Measurements from ENCODE around the gene NGEF.

DNA sequence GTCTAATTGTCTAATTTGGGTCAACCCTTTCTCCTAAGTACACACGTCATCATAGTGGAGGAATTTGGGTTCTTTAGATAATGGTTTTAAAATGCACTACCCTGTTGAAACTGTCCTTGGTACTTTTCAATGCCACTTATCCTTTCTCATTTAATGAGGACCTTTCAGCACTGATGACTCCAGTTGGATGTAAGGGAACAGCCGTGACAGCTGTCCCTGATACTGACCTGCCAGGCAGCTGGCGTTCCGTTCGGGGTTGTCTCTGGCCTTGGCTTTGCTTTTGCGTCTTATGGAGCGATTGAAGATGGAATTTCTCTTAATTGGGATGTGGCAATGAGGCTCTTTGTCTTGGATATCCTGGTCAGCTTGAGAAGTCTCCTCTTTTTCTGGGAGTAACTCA is 38.7 kb downstream of the NGEF start:
- TF ChIP-seq, protein P1, sequence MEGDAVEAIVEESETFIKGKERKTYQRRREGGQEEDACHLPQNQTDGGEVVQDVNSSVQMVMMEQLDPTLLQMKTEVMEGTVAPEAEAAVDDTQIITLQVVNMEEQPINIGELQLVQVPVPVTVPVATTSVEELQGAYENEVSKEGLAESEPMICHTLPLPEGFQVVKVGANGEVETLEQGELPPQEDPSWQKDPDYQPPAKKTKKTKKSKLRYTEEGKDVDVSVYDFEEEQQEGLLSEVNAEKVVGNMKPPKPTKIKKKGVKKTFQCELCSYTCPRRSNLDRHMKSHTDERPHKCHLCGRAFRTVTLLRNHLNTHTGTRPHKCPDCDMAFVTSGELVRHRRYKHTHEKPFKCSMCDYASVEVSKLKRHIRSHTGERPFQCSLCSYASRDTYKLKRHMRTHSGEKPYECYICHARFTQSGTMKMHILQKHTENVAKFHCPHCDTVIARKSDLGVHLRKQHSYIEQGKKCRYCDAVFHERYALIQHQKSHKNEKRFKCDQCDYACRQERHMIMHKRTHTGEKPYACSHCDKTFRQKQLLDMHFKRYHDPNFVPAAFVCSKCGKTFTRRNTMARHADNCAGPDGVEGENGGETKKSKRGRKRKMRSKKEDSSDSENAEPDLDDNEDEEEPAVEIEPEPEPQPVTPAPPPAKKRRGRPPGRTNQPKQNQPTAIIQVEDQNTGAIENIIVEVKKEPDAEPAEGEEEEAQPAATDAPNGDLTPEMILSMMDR (IDR thresholded peaks at IDR 0.05) = no peak
- TF ChIP-seq NR3C1 (CRISPR knock-in tag; conservative IDR thresholded peaks at IDR 0.05; ENCODE audit: low read depth) (no peak), ELF4 (CRISPR knock-in tag; IDR thresholded peaks at IDR 0.05; ENCODE audit: low read depth) (no peak), ETV6 (CRISPR knock-in tag; IDR thresholded peaks at IDR 0.05) (no peak), ATF1 (CRISPR knock-in tag; IDR thresholded peaks at IDR 0.05) (no peak), HMGA2 (CRISPR knock-in tag; IDR thresholded peaks at IDR 0.05) (no peak), SMAD3 (CRISPR knock-in tag; IDR thresholded peaks at IDR 0.05; ENCODE audit: borderline replicate concordance) (no peak), NR1H2 (CRISPR knock-in tag; IDR thresholded peaks at IDR 0.05) (no peak)
- TF ChIP-seq, protein P2, sequence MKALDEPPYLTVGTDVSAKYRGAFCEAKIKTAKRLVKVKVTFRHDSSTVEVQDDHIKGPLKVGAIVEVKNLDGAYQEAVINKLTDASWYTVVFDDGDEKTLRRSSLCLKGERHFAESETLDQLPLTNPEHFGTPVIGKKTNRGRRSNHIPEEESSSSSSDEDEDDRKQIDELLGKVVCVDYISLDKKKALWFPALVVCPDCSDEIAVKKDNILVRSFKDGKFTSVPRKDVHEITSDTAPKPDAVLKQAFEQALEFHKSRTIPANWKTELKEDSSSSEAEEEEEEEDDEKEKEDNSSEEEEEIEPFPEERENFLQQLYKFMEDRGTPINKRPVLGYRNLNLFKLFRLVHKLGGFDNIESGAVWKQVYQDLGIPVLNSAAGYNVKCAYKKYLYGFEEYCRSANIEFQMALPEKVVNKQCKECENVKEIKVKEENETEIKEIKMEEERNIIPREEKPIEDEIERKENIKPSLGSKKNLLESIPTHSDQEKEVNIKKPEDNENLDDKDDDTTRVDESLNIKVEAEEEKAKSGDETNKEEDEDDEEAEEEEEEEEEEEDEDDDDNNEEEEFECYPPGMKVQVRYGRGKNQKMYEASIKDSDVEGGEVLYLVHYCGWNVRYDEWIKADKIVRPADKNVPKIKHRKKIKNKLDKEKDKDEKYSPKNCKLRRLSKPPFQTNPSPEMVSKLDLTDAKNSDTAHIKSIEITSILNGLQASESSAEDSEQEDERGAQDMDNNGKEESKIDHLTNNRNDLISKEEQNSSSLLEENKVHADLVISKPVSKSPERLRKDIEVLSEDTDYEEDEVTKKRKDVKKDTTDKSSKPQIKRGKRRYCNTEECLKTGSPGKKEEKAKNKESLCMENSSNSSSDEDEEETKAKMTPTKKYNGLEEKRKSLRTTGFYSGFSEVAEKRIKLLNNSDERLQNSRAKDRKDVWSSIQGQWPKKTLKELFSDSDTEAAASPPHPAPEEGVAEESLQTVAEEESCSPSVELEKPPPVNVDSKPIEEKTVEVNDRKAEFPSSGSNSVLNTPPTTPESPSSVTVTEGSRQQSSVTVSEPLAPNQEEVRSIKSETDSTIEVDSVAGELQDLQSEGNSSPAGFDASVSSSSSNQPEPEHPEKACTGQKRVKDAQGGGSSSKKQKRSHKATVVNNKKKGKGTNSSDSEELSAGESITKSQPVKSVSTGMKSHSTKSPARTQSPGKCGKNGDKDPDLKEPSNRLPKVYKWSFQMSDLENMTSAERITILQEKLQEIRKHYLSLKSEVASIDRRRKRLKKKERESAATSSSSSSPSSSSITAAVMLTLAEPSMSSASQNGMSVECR (CRISPR knock-in tag; IDR thresholded peaks at IDR 0.05; ENCODE audit: borderline replicate concordance) = no peak
- TF ChIP-seq, protein P3, sequence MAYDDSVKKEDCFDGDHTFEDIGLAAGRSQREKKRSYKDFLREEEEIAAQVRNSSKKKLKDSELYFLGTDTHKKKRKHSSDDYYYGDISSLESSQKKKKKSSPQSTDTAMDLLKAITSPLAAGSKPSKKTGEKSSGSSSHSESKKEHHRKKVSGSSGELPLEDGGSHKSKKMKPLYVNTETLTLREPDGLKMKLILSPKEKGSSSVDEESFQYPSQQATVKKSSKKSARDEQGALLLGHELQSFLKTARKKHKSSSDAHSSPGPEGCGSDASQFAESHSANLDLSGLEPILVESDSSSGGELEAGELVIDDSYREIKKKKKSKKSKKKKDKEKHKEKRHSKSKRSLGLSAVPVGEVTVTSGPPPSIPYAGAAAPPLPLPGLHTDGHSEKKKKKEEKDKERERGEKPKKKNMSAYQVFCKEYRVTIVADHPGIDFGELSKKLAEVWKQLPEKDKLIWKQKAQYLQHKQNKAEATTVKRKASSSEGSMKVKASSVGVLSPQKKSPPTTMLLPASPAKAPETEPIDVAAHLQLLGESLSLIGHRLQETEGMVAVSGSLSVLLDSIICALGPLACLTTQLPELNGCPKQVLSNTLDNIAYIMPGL (CRISPR knock-in tag; IDR thresholded peaks at IDR 0.05) = no peak
- TF ChIP-seq, protein P4, sequence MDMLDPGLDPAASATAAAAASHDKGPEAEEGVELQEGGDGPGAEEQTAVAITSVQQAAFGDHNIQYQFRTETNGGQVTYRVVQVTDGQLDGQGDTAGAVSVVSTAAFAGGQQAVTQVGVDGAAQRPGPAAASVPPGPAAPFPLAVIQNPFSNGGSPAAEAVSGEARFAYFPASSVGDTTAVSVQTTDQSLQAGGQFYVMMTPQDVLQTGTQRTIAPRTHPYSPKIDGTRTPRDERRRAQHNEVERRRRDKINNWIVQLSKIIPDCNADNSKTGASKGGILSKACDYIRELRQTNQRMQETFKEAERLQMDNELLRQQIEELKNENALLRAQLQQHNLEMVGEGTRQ (CRISPR knock-in tag; IDR thresholded peaks at IDR 0.05) = no peak
- TF ChIP-seq, protein P5, sequence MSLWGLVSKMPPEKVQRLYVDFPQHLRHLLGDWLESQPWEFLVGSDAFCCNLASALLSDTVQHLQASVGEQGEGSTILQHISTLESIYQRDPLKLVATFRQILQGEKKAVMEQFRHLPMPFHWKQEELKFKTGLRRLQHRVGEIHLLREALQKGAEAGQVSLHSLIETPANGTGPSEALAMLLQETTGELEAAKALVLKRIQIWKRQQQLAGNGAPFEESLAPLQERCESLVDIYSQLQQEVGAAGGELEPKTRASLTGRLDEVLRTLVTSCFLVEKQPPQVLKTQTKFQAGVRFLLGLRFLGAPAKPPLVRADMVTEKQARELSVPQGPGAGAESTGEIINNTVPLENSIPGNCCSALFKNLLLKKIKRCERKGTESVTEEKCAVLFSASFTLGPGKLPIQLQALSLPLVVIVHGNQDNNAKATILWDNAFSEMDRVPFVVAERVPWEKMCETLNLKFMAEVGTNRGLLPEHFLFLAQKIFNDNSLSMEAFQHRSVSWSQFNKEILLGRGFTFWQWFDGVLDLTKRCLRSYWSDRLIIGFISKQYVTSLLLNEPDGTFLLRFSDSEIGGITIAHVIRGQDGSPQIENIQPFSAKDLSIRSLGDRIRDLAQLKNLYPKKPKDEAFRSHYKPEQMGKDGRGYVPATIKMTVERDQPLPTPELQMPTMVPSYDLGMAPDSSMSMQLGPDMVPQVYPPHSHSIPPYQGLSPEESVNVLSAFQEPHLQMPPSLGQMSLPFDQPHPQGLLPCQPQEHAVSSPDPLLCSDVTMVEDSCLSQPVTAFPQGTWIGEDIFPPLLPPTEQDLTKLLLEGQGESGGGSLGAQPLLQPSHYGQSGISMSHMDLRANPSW (CRISPR knock-in tag; conservative IDR thresholded peaks at IDR 0.05; ENCODE audit: low read depth) = no peak
- TF ChIP-seq, protein P6, sequence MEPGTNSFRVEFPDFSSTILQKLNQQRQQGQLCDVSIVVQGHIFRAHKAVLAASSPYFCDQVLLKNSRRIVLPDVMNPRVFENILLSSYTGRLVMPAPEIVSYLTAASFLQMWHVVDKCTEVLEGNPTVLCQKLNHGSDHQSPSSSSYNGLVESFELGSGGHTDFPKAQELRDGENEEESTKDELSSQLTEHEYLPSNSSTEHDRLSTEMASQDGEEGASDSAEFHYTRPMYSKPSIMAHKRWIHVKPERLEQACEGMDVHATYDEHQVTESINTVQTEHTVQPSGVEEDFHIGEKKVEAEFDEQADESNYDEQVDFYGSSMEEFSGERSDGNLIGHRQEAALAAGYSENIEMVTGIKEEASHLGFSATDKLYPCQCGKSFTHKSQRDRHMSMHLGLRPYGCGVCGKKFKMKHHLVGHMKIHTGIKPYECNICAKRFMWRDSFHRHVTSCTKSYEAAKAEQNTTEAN (CRISPR knock-in tag; IDR thresholded peaks at IDR 0.05) = no peak
